Stimulated activated CD8-positive, alpha-beta memory T cell treated with anti-CD3 and anti-CD28 coated beads, Interleukin-2, amount 100 ng/mL, for 1 hour (primary cell): ENCODE results near the gene SESN1.

ENCODE experiments used
- DNase-seq, 2 donors: peaks; one replicate each; pipeline ENCODE4 v3.0.0-alpha.2; 2020; ENCODE audit warnings: low read depth in 2 of 2

SESN1 gene

GRCh38 chr6:109029313-109029712, 65.3 kb downstream of the SESN1 start:
- DNase-seq, result no peak

GRCh38 chr6:109028439-109028838, 66.2 kb downstream of the SESN1 start:
- DNase-seq, result no peak

DNA sequence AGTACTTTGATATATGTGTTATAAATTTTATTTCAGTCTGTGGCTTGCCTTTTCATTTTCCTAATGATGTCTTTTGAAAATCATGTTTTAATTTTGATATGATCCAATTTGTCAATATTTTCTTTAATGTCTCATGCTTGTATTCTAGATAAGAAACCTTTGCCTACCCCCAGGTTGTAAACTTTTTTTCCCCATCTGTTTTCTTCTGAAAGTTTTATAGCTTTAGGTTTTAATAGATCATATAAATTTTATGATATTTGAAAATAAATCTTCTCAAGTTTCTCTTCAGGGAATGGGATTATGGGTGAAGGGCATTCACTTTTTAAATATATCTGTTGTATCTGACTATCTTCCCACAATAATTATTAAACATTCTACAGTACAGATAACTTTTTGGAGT, 66.7 kb downstream of the SESN1 start:
- DNase-seq, result no peak

DNA sequence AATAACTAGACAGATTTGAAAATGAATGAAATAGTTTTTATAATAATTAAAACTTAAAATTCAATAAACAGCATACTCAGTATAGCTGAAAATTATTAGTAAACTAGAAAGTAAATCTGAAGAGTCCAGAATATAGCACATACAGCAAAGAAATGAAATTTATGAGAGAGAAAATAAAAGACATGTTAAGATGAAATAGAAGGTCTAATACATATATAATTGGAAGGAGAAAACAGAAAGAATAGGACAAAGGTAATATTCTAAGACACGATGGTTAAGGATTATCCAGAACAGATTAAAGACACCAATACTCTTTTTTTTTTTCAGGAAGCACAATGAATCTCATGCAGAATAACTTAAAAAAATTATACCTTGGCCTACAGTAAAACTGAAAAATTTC, 69.0 kb downstream of the SESN1 start:
- DNase-seq, result no peak

- no peak for DNase-seq
Measured at GRCh38 chr6:109024784-109025183, 69.9 kb downstream of the SESN1 start.

DNA sequence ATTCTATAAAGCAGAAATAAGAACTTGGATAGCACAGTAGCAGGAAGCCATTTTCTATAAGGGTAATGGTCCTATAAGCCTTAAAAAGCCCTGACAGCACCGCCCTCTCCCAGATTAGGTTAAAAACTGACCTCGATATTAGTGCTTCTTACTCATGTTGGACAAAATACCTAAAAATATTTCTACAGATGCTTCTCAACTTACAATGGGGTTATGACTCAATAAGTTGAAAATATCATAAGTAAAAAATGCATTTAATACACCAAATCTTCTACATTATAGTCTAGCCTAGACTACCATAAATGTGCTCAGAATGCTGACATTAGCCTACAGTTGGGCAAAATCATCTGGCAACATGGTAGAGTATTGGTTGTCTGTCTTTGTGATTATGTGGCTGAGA, 70.3 kb downstream of the SESN1 start:
- DNase-seq, result no peak

GRCh38 chr6:109023356-109023925, 71.2 kb downstream of the SESN1 start:
- DNase-seq, result no peak

GRCh38 chr6:109021870-109022269, 72.8 kb downstream of the SESN1 start:
- no peak for DNase-seq

- DNase-seq, result no peak
Measured at GRCh38 chr6:109019911-109020310, 74.7 kb downstream of the SESN1 start.

- DNase-seq, result no peak
Measured at GRCh38 chr6:109015176-109015575, 79.5 kb downstream of the SESN1 start.

- DNase-seq, result no peak
Measured at GRCh38 chr6:109014606-109015005, 80.0 kb downstream of the SESN1 start.

DNA sequence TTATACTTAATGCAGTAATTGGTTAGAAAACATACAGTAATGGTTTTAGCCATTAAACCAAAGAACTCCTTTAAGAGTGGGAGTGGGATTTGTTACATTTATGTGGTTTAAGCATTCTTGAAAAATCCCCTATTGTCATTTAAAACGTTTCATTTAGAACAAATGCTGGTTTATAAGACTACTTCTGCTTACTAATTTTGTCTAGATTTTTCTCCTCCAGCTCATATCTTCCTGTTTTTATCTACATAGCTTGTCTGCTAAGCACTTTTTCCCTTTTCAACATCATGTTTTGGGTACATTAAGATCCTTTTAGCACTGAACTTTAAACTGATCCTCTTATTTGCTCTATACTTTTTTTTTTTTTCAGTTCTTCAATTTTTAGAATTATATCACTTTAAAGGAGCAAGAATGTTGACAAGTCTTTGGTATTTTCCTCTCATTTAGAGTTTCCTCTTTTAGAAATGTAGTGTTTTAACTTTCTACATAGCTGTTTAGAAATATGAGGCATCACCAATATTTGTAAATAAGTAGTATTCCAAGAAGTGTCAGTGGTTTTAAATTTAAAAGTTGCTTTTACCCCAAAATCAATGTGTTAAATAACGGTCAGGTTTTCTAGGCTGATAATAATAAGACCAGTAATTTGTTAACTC, 80.9 kb downstream of the SESN1 start:
- no peak for DNase-seq

DNA sequence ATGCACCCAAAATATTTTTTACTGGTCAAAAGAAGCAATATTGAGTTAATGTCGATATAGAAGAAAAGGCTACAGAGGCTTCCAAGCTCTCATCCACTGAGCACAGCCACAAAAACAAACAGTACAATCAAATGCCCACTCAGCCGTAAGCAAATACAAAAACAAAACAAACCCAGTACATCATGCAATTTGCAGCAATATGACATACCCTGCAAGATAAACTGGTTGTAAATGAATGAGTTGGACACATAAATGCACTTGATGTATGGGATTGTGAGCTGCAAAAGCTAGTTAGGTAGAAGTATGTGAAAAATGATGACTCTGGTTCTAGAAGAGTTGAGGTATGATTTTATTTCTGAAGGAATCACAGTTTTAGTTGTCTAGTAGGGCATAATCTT, 83.9 kb downstream of the SESN1 start:
- DNase-seq, result no peak

DNA sequence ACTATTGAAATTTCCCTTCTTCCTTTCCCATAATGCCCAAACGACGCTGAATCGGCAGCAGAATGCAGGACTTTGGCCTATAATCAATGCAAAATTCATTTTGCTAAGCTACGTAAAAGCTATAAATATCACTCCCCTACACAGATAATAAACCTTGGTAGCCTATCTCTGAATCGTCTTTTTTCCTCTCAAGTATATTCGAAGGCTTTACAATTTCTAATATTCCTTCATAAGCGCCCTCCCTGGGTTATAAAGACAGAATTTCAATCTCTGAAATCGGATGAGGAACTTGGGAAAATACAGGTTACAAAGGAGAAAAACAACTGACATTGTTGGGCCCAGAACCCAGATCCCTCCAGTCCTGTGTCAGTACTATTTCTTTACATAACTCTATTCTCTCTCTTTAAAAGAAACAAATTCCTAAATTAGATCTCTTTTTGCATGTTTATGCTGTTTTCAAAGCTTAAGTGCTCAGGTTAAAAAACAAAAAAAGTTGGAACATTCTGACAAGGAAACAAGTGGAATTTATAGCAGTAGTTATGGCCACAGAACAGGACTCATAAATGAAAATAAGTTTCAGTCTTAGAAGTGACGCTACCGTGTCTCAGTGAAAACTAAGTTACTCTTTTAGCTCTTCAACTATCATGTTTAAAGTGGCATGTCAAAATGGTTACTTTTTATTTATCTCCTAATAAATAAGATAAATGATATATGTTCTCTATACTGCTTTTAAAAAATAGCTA, 84.5 kb downstream of the SESN1 start:
- no peak for DNase-seq

GRCh38 chr6:109009236-109009961, 85.2 kb downstream of the SESN1 start:
- DNase-seq, result peak; percentile 83 to 85

- DNase-seq, result no peak
Measured at GRCh38 chr6:109008537-109009235, 86.0 kb downstream of the SESN1 start.

GRCh38 chr6:109008054-109008453, 86.6 kb downstream of the SESN1 start:
- DNase-seq, result no peak

DNA sequence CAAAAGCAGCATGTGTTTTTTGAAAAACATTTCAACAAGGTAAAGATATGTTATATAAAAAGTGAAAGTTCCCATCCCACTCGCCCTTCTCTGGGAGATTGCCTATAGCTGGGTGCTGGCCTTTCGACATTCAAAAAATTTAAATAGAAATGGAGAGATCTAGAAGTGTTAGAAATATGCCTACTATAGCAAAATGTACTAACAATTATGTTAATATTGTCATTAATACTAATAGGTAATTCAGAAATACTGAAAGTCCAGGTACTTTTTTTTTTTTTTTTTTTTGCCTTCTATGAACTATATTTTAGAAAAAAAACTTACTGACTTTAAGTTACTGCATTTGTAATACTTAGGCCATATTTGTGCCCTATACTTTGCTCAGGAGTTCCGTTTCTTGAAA, 87.1 kb downstream of the SESN1 start:
- DNase-seq, result no peak

GRCh38 chr6:109006818-109007217, 87.8 kb downstream of the SESN1 start:
- no peak for DNase-seq

DNA sequence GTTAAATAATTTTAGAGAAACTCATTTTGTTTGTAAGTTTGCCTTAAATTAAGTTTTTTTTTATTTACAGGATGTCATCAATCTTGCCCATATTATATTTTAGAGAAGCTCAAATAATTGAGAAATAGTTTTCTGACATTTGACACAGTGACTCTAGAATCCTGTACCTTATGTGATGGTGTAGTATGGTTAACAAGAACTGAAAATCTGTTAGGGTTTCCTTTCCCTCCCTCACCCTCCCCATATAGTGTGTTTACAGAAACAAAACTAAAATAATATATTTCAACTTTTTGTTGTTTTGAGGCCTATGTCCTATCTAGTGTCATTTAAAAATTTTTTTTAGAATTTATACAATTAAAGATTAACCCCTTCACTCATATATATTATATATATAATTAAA, 91.8 kb downstream of the SESN1 start:
- DNase-seq, result no peak

DNA sequence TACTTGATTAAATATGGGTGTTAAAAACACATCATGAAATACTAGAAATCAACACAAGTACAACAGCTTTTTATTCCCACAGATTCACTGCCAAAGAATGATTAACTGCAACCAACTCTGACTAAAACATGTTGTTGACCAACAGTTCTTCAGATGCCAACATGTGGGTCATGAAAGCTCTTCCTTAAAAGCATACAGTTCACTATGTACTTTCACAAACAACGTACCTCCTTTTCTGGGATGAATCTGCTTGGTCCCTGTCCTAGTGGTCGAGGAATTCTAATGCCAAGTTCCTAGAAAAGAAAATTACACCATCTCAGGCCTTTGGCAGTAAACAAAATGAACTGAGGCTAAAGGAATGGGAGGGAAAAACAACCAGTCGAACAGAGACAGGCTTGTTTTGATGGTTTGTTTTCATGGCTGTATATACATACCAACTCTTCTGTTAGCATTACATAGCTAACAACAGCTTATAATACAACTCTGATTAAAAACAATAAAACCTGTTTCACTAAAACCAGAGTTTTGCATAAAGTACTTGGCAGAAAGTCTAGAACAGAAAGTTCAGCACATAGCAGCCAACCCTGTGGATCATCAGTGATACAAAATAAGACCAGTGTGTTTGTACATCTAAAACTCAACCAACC, 92.5 kb downstream of the SESN1 start:
- DNase-seq, result no peak
